ENCODE measurements around the gene ADCK2. TPM values are rescaled to one million over a fixed set of nuclear protein-coding genes. Genes with fewer than 3 reads are reported as not detected.
"Not testable (repeated sequence)": the region's sequence is repeated elsewhere in the genome, so short reads cannot be mapped to it uniquely, and the experiment has no call there.

The ADCK2 gene
- total RNA-seq, 2 donors from 2014 or later: 20.8 to 25.7 TPM

GRCh38 chr7:140676306-140676705 lies 3.6 kb downstream of the ADCK2 start:
- ATAC-seq (ENCODE audit: insufficient number of reproducible peaks, low FRiP score, low read depth): no peak
- no peak overlapping the region for H3K27ac ChIP-seq

GRCh38 chr7:140676956-140677355 lies 4.2 kb downstream of the ADCK2 start:
- not testable (repeated sequence) for H3K36me3 ChIP-seq; DNase-seq (ENCODE audit: low spot score); ATAC-seq (ENCODE audit: insufficient number of reproducible peaks, low FRiP score, low read depth); H3K27ac ChIP-seq; H3K27me3 ChIP-seq (replicated peaks; ENCODE audit: insufficient read depth); H3K9me3 ChIP-seq; H3K4me3 ChIP-seq
- peaks cover 0 to 29% of the 10 kb centered on the region in 2 donors for H3K4me1 ChIP-seq (ENCODE audit: control insufficient read depth in 1 of 2, low read depth in 2 of 2)

More at GRCh38 chr7:140676306-140676705, 3.6 kb downstream of the ADCK2 start:
- H3K4me3 ChIP-seq: no peak overlapping the region
- peaks cover 3% of the 10 kb centered on the region for H3K36me3 ChIP-seq
- H3K9me3 ChIP-seq: no peaks in the 10 kb centered on the region
- peaks cover 0 to 30% of the 10 kb centered on the region in 2 donors for H3K4me1 ChIP-seq (ENCODE audit: control insufficient read depth in 1 of 2, low read depth in 2 of 2)
- DNase-seq (ENCODE audit: low spot score): no peak
- no peak for TF ChIP-seq CTCF (IDR thresholded peaks at IDR 0.05)
- H3K27me3 ChIP-seq (replicated peaks; ENCODE audit: insufficient read depth): no peaks in the 10 kb centered on the region

- no peaks in the 10 kb centered on the region for H3K9me3 ChIP-seq
- peaks cover 3% of the 10 kb centered on the region for H3K36me3 ChIP-seq
- H3K4me1 ChIP-seq (ENCODE audit: control insufficient read depth in 1 of 2, low read depth in 2 of 2): peaks cover 0 to 24% of the 10 kb centered on the region in 2 donors
- no peak for DNase-seq (ENCODE audit: low spot score)
- no peak for ATAC-seq (ENCODE audit: insufficient number of reproducible peaks, low FRiP score, low read depth)
- no peak overlapping the region for H3K27ac ChIP-seq
- no peak overlapping the region for H3K4me3 ChIP-seq
- no peaks in the 10 kb centered on the region for H3K27me3 ChIP-seq (replicated peaks; ENCODE audit: insufficient read depth)
- TF ChIP-seq CTCF (IDR thresholded peaks at IDR 0.05): no peak
Measured at GRCh38 chr7:140677496-140677895, 4.8 kb downstream of the ADCK2 start.

- no peak for ATAC-seq (ENCODE audit: insufficient number of reproducible peaks, low FRiP score, low read depth)
- Histone ChIP-seq H3K27ac (no peak overlapping the region), H3K36me3 (peaks cover 3% of the 10 kb centered on the region), H3K9me3 (no peaks in the 10 kb centered on the region), H3K4me1 (ENCODE audit: control insufficient read depth in 1 of 2, low read depth in 2 of 2) (peaks cover 0 to 23% of the 10 kb centered on the region in 2 donors), H3K4me3 (no peak overlapping the region), H3K27me3 (replicated peaks; ENCODE audit: insufficient read depth) (no peaks in the 10 kb centered on the region)
- no peak for DNase-seq (ENCODE audit: low spot score)
- TF ChIP-seq CTCF (IDR thresholded peaks at IDR 0.05): no peak
Measured at GRCh38 chr7:140678081-140678815, 5.5 kb downstream of the ADCK2 start.

GRCh38 chr7:140678816-140679130 lies 6.0 kb downstream of the ADCK2 start:
- ATAC-seq (ENCODE audit: insufficient number of reproducible peaks, low FRiP score, low read depth) (no peak), DNase-seq (ENCODE audit: low spot score) (no peak)
- H3K27me3 ChIP-seq (replicated peaks; ENCODE audit: insufficient read depth): no peaks in the 10 kb centered on the region
- peaks cover 7% of the 10 kb centered on the region for H3K36me3 ChIP-seq
- H3K27ac ChIP-seq: no peak overlapping the region
- H3K4me1 ChIP-seq (ENCODE audit: control insufficient read depth in 1 of 2, low read depth in 2 of 2): peaks cover 0 to 21% of the 10 kb centered on the region in 2 donors
- no peak for TF ChIP-seq CTCF (IDR thresholded peaks at IDR 0.05)
- no peak overlapping the region for H3K4me3 ChIP-seq
- no peaks in the 10 kb centered on the region for H3K9me3 ChIP-seq

GRCh38 chr7:140679186-140679585 lies 6.4 kb downstream of the ADCK2 start:
- Histone ChIP-seq H3K9me3 (no peaks in the 10 kb centered on the region), H3K27ac (no peak overlapping the region), H3K36me3 (peaks cover 8% of the 10 kb centered on the region), H3K4me3 (no peak overlapping the region), H3K4me1 (ENCODE audit: control insufficient read depth in 1 of 2, low read depth in 2 of 2) (peaks cover 0 to 17% of the 10 kb centered on the region in 2 donors), H3K27me3 (replicated peaks; ENCODE audit: insufficient read depth) (no peaks in the 10 kb centered on the region)
- DNase-seq (ENCODE audit: low spot score): no peak
- TF ChIP-seq CTCF (IDR thresholded peaks at IDR 0.05): no peak
- ATAC-seq (ENCODE audit: insufficient number of reproducible peaks, low FRiP score, low read depth): no peak

Data from thoracic aorta (tissue), 2 donors.